H1 (cell line): ENCODE results near the gene SCG5.

Experiments used
- BACH1 ChIP-seq: IDR thresholded peaks from 2 replicates; pipeline ENCODE4 v1.6.1; 2012; ENCODE audit warnings: low read length, improper control_type of control experiment
- CBX5 ChIP-seq: fragments of 300-800, 300-1000 bp; sonication (generic); IDR thresholded peaks from 2 replicates; pipeline ENCODE4 v1.7.1; 2016; ENCODE audit warnings: antibody characterized with exemption, low read length, low read depth
- CTCF ChIP-seq, 3 experiments: IDR thresholded peaks; 1 replicate in 2 of 3; 2 replicates in 1 of 3; pipeline versions ENCODE4 v1.5.1 to v1.6.1; 2011; ENCODE audit warnings: low read length in 3 of 3, mild to moderate bottlenecking in 3 of 3, inconsistent platforms in 2 of 3, low read depth in 1 of 3, moderate library complexity in 1 of 3; ENCODE audit not compliant: insufficient read depth in 1 of 3; ENCODE audit errors: control extremely low read depth in 1 of 3
- EP300 ChIP-seq, 2 experiments: IDR thresholded peaks; 1 replicate in 1 of 2; 2 replicates in 1 of 2; pipeline ENCODE4 v1.6.1; 2011 to 2012; ENCODE audit warnings: low read depth in 2 of 2, low read length in 2 of 2, mild to moderate bottlenecking in 2 of 2, borderline replicate concordance in 1 of 2, inconsistent platforms in 1 of 2, moderate library complexity in 1 of 2
- EZH2 ChIP-seq: fragments of 200-600 bp; sonication (generic); IDR thresholded peaks from 2 replicates; pipeline ENCODE4 v1.7.1; 2012; ENCODE audit warnings: low read depth, mild to moderate bottlenecking, moderate library complexity, low read length, inconsistent platforms; ENCODE audit not compliant: severe bottlenecking
- RFX5 ChIP-seq: IDR thresholded peaks from 2 replicates; pipeline ENCODE4 v1.6.1; 2011; ENCODE audit warnings: low read depth, low read length, improper control_type of control experiment, borderline replicate concordance
- TAF1 ChIP-seq: IDR thresholded peaks from 2 replicates; pipeline ENCODE4 v1.6.1; 2011; ENCODE audit warnings: mild to moderate bottlenecking, low read depth, low read length
- ZNF274 ChIP-seq: IDR thresholded peaks from 2 replicates; pipeline ENCODE4 v1.7.0; 2012; ENCODE audit warnings: low read length, borderline replicate concordance; ENCODE audit errors: extremely low read depth
- TF ChIP-seq, protein P1 (sequence below): IDR thresholded peaks from 2 replicates; pipeline ENCODE4 v1.6.1; 2012; ENCODE audit warnings: inconsistent platforms

DNA sequence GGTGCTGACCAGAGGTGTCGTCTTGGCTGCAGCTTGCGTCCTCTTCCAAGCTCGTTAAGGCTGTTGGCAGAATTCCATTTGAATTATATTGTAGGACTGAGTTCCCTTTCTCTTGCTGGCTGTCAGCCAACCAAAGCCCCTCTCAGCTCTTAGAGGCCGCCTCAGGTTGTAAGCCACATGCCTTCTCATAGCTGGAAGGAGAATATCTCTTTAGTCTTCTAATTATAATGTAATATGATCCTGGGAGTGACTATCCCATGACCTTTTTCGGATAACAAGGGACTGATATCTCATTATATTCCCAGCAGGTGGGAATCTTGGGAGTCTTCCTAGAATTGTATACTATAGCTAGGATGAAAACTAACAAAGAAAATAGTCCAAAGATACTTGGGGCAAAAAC is 4.8 kb downstream of the SCG5 start:
- no peak for TF ChIP-seq TAF1
- TF ChIP-seq CBX5 = no peak
- TF ChIP-seq, protein P1, sequence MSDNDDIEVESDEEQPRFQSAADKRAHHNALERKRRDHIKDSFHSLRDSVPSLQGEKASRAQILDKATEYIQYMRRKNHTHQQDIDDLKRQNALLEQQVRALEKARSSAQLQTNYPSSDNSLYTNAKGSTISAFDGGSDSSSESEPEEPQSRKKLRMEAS = no peak
- TF ChIP-seq BACH1 = no peak
- TF ChIP-seq EZH2 = no peak
- no peak for TF ChIP-seq CTCF (IDR thresholded peaks at IDR 0.05; ENCODE audit: control extremely low read depth in 1 of 3, insufficient read depth in 1 of 3, low read depth in 1 of 3, low read length in 3 of 3)
- no peak for TF ChIP-seq EP300 (IDR thresholded peaks at IDR 0.05; ENCODE audit: borderline replicate concordance in 1 of 2, low read depth in 2 of 2, low read length in 2 of 2)
- no peak for TF ChIP-seq RFX5
- TF ChIP-seq ZNF274 = no peak
